Measurements from ENCODE around the gene CROCC2.

CROCC2 gene

DNA sequence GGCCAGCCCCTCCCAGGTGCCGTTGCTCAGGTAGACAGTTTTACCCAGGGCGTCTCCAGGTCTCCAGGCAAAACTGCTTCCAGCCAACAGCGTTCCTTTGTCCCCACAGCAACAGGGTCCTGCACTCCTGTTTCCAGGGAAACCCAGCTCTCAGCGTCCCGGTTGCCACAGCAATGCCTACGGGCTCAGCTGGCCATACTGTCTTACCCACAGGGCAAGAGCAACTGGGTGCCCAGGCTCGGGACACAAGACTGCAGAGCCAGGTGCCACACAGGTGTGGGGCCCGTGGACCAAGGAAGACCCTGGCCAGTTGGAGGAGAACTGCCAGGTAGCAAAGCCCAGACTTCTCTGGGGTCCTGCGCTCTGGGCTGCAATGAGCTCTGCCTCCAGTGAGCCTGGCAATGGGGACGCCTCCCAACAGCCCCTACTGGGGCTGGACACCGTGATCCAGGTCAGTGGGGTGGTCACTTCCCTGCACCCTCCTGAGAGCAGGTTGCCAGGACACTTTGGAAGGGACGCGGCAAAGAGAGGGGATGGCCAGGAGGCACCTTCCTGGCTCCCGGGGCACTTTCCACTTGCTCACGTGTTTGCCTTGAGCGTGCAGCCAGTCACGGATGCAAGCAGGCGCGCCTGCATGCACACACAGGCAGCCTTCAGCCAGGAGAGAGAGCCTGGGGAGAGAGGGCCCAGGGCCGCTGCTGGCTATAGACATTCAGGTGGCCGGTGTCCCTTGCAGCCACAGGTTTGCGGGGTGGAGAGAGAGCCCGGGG, at the start of gene CROCC2:
Gene CROCC2 (plus strand): TSS at position 196 of the 770 bp plus-strand sequence. CDS start 178 bp downstream, at position 374.
- DNase-seq: no peak

DNA sequence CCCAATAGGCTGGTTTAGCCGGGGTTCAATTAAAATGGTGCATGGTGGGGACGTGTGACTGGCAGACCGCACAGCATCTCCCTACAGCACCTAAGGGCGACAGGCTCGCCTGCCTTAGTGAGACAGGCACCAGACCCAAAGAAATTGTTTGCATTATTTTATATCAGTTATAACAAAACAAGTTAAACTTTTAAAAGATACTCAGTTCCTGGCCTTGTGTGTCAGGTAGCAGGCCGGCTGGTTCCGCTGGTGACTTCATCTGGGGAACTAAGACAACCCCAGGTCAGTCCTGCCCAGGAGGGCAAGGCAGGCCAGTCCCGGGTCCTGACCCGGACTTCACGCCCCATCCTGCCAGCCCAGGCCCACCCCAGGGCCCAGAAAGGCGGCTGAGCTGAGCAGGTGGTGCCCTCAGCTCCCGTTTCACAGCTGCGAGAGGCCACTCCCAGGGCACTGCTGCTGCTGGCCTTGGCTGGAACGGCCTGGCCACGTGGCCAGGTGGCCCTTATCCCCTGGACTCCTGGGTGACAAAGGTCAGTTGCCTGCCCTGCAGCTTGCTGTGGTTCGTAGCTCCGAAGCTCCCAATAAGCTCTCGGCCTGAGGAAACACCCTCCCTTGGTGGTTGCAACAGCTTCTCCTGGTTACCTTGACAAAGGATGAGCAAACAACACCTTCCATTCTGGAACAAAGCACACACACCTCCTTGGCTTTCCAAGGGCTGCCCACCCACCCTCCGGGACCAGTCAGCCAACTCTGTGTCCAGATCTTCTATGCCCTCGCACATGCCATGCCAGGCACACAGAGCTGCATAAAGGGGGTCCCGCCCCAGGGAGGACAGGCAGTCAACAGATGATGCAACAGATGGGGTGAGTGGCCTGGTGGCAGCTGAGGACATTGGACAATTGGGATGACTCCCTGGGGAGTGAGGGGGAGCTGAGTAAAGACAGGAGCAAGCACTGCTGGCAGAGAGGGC, 48.8 kb upstream of the CROCC2 start:
- no peak for DNase-seq

DNA sequence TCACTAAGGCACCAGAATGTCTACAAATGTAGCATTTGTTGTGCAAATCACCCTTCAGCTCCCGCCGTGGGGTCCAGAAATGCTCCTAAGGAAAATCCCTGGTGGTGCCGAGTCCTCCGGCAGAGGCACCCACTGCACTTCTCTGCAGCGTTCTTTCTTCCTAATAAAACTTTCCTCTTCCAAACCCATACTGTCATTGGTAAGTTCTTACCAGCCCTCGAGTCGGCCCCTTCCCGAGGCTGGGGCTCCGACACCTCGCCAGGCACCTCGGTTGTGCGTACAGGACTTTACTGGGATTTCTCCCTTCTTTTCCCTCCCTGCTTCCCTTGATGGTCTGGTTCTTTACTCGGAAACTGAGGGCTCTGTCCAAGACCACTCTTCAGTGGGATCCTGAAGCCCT, 47.8 kb upstream of the CROCC2 start:
- no peak for DNase-seq

DNA sequence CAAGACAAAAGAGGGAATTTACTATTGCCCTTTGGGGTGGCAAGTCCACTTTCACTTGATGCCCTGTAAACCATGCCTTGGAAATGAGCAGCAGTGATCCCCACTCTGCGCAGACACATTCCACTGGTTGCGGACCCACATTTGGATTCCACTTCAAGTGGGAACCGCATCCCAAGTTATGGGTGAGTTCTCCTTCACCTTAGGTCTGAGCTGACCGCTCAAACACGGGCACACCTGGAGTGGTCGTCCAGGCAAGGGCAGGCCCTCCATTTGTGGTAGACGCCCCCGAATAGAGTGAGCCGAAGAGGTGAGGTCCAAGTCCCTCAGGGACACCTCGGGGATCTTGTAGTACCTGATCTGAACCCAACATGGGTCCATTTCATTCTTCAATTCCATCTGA, 47.3 kb upstream of the CROCC2 start:
- DNase-seq: no peak

DNA sequence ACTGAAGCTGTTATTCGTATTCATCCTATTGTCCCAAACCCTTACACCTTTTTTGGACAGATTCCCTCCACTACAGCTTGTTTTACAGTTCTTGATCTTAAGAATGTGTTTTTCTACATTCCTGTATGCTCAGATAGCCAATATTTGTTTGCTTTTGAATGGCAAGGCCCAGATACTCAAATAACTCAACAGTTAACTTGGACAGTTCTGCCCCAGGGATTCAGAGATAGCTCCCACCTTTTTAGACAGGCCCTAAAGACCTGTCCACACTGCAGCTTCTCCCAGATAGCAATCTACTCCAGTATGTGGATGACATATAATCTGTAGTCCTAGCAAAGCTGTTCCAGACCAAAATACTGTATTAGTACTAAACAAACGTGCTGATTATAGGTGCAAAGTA, 44.6 kb upstream of the CROCC2 start:
- no peak for DNase-seq

DNA sequence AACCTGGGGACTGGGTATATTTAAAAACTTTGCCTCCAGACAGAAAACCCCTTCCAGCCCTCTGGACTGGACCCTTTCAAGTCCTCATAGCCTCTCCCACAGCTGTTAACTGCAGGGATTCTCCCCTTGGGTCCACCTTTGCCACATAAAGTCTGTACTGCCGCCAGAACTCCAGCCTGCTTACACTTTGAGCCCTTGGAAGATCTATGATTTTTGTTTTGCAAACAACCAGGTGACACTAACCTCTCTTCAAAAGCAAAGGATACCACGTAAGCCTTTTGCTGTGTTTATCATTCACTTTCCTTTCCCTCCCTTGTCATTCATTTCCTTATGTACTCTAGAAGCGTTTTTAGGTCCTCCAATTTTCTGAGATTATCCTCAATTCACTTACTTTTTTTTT, 41.7 kb upstream of the CROCC2 start:
- no peak for DNase-seq

DNA sequence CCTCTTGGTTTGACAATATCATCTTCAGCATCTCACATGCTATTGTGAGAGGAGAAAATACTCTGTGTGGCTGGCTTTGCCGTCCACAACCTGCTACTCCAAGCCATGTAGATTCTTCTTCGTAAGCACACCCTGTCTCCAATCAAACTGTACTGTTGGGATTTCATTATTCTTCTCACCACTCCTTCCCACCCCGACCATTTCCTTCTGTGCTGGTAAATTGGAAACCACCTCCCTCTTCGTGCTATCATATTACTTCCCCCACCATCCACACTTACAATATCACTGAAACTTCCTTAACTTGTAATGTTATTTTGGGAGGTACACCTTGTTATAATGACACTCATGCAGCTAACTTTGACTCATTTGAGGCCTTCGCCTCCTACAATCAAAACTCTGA, 40.7 kb upstream of the CROCC2 start:
- DNase-seq: no peak

DNA sequence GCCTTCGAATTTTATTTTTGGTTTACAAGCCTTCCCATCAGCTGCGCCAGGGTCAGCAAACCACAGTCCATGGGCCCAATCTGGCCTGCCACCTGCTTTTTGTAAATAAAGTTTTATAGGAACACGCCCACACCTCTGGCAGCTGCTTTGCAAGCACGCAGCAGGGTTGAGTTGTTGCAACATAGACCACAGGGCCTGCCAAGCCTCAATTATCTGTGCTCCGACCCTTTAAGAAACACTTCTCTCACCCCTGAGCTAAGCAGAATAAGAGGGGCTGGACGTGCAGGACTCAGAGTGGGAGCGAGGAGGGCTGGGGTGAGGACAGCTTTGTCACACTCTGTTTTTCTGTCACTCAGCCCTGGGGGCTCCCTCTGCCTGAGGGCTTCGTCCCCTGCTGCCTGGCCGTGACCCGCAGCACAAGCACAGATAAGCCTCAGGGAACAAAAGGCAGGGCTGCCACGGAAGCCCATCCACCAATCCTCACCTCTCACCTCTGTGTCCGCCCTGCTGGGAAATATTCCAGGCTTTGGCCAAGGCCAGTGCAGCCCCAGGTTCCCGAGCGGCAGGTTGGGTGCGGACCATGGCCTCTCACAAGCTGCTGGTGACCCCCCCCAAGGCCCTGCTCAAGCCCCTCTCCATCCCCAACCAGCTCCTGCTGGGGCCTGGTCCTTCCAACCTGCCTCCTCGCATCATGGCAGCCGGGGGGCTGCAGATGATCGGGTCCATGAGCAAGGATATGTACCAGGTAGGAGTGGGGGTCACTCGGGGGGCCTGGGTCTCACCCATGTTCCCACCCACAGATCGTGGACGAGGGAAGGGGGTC, 37.6 kb upstream of the CROCC2 start, which contains the start of gene AGXT:
Gene AGXT (plus strand): TSS at position 539 of the 823 bp plus-strand sequence. CDS start 42 bp downstream, at position 581.
- DNase-seq: no peak

DNA sequence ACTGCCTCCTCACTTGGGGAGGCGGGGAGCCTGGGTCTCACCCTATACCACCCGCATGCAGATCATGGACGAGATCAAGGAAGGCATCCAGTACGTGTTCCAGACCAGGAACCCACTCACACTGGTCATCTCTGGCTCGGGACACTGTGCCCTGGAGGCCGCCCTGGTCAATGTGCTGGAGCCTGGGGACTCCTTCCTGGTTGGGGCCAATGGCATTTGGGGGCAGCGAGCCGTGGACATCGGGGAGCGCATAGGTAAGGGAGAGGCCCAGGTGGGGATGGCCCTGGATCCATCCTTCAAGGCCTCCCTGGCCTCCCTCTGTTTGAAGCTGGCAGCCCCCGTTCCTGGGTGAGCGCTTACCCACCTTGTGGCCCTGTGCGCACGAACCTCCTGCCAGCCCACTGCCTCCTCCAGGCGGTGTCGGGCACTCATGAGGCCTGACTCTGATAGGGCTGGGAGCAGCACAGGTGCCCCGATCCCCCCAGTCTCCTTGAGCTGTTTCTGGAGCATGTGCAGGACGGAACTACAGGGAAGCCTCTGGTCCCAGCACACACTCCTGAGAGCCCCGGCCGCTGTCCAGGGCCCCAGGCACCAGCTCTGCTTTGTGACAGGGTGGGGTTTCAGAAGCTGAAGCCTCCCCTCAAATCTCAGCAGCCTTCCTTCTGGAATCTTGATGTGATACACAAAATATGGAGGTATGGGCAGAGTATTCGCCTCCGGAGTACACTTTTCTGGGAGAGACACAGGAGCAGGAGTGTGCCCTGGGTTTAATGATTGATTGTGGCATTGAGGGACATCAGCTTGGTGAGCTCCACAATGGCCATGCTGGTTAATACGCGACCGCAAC, 36.8 kb upstream of the CROCC2 start:
- no peak for DNase-seq

DNA sequence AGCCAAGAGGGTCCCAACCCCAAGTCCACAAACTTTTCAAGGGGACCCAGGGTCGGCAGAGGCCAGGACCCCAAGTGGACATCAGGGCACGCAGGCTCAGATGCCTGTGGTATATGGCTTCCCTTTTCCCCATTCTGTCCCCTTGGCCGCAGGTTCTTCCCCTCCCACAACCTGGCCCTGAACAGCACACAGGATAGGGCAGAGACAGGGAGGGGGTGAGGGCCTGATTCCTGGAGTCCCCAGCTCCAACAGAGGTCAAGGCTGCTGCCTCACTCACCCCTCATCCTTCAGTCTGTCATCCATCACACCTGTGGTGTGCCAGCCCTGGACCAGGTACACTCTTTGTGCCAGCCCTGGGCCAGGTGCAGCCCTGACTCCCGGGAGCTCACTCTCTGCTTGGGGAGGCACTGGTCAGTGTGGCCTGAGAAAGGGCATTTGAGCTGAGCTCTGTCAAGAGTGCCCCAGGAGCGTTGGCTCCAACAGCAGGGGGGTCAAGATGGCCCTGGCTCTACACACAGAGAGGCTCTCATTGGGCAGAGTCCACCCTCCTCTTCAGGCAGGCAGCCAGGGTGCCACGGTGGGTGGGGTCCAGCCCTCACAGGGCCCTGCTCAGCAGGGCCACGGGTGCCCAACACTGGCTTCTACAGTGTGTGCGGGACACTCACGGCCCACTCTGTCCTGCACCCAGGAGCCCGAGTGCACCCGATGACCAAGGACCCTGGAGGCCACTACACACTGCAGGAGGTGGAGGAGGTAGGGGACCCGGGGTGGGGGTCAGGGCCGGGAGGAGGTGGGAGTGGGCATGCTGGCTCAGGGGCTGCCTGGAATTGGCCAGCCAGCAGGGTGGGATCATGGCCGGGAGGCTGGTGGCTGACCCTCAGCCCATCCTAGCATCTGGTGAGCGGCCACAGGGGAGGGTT, 35.9 kb upstream of the CROCC2 start:
- DNase-seq: no peak

DNA sequence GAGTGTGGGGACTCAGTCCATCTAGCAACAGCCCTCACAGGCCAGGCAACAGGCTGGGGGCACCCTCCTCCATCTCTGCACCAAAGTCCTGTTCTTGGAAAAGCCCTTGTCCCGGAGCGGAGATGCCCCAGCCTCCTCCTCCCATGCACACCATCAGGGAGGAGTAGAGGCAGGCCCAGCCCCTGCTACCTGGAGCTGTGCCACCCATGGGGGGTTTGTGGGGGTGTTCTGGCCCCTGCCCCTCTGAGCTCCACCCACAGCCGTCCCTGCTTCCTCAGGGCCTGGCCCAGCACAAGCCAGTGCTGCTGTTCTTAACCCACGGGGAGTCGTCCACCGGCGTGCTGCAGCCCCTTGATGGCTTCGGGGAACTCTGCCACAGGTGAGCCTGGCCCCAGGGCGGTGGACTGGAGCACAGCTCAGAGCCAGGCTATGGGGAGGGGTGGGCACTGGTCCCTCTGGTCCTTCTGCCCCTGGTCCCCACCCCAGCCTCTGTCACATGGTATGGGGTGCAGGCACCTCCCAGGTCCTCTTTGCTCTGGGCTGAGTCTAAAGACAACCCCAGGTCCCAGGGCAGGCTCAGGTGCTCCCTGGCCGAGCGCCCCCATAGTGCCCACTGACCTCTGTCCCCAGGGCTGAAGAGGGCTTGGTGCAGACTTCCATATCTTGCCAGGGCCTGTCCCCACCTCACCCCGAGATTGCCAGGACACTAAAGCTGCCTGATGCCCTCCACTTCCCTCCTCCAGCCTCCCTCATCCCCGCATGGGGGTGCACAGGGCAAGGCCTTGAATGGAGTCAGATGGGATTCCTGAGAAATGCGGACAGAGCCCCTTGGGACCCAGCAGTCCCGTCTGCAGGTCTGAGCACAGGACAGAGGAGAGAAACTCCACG, 34.8 kb upstream of the CROCC2 start:
- no peak for DNase-seq

DNA sequence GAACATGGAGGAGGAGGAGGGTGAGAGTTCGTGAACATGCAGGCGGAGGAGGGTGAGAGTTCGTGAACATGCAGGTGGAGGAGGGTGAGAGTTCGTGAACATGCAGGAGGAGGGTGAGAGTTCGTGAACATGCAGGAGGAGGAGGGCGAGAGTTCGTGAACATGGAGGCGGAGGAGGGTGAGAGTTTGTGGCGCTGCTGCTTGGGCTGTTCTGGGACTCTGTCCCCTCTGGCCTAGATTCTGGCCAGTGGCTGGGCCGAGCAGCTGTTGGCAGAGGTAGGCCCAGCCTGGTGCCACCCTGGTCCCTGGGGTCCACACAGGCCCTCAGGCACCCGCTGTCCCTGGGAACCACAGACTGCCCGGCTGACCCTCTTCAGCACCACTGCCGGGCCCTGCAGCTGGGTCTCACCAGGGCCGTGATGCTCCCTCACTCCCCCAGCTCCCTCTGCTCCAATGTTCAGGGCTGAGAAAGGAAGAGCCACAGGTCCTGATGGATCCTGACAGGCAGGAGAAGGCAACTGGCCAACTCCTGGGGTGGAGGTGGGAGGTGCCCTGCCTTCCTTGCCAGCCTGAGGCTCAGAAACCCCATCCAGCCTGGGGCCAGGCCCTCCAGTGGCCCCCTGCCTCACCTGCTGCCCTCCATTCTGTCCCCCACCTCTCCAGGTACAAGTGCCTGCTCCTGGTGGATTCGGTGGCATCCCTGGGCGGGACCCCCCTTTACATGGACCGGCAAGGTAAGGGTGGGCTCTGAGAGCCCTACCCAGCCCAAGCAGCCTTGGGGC, 33.6 kb upstream of the CROCC2 start:
- DNase-seq: no peak

DNA sequence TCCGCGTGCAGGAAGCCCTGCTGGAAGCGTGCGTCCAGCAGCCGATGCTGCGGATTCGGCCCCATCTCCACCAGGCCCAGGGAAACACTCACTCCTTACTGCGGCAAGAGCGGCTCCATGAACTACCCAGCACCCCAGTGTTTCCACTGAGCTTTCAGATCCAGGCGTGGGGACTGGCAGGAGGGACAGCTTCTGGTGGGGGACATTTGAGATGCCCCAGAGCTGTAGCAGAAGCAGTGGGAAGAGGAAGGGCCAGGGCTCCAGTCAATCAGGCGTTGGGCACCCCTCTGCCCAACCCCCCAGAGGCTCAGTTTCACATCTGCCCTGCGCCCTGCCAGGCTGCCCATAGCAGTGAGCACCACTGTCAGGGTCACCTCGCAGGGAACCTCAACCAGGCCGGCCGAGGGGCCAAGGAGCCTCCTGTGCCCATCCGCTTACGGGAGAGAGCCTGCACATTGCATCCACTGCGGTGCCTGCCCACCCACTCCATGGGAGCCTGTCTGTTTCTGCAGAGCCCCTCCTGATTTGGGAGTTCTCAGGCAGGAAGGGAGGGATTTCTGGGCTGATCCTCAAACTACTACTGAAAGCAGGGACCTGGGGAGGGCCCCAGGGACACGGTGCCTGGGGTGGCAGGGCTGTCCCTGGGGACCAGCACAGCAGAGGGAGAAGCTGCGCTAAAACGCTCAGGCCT, 32.9 kb upstream of the CROCC2 start:
- DNase-seq: no peak

DNA sequence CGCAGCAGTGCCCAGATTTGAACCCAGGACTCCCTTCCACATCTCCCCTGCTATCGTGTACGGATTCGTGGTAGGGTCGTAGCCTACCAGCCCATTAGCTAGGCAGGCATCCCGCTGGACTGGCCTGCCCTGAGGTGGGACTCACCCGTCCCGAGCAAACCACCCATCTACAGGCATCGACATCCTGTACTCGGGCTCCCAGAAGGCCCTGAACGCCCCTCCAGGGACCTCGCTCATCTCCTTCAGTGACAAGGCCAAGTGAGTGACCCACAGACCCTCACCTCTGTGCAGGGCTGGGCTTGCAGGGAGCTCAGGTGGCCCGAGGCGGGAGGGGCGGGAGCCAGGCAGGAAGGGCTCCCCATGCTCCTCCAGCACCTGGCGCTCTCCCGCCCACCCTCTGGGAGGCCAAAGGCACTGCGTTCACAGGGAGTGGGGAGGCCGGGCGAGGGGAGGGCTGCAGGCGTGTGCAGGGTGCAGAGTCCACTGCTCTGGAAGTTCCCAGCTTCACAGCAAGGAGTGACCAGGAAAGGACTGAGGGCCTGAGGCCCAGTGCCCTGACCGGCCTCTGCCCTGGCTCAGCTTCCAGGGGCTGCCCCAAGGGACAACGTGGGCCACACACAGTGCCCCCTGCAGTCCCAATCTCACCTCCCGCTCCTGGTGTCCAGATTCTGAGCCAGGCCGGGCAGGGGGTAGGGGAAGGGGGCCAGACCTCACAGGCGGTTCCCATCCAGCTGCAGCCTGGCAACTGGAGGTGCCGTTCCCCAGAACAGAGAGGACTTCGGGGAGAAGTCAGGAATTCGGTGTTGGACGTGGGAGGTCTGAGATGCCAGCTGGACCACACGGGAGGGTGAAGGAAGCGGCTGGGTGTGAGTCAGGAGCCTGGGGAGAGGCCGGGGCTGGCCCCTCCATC, 32.1 kb upstream of the CROCC2 start:
- DNase-seq: no peak

DNA sequence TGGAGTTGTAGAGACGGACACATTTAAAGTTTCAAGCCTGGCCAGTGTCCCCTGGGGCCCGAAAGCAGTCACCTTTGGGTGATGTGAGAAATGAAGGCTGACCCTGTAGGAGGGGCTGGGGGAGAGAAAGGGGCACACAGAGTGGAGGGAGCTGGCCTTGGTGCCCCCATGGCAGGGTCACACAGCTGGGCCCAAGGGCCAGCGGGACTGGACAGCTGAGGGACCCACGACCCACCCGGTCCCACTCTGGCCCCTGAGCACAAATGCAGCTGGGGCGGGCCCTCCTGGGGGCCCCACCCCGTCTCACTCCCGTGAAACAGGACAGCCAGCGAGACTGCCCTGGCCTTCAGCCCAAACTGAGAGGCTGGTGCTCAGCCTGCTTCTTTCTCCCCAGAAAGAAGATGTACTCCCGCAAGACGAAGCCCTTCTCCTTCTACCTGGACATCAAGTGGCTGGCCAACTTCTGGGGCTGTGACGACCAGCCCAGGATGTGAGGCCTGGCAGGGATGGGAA, 31.4 kb upstream of the CROCC2 start:
- no peak for DNase-seq

DNA sequence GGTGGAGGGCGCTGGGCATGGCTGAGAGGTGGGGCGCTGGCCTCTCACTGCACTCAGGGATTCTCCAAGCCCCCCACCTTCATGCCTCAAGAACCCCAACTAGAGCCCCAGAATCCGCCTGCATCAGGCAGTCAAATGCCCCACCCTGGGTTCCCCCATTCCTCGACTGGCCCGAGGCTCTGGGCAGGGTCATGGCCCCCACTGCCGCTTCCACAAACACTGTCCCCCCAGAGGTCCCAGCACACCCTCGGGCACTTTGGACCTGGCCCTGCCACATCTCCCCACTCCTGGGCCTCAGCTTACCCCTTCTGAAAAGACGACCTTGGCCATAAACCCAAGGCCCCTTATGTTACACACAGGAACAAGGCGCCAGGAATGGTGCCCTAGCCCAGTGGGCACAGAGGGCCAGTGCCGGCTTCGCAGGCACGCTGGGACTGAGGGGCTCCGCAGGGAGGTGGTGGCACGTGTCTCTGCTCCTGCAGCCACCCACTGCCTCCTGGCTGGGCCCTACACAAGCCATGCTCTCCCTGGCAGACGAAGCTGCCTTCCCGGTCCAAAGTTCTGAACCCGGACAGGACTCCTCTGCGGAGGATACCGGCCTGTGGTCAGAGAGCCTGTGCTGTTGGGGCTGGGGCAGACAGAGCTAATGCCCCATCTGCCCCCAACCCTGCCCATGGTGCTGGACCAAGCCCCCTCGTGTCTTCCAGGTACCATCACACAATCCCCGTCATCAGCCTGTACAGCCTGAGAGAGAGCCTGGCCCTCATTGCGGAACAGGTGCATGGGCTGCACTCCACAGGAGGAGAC, 30.7 kb upstream of the CROCC2 start:
- no peak for DNase-seq

Data from inflammatory macrophage treated with lipopolysaccharide for 1 hour (primary cell).